HG03196 (cell line): ENCODE measurements around the gene ZNF473.

Source experiments
- ATAC-seq: cut with Tn5 transposase; IDR thresholded peaks from one replicate; pipeline ENCODE4 v1.9.1; 2021; ENCODE audit not compliant: unreplicated experiment

The ZNF473 gene

GRCh38 chr19:50025794-50026549, at the start of gene ZNF473:
Gene ZNF473 (plus strand): TSS chr19:50026005. CDS start chr19:50031083, 5,078 bp downstream.
- peak; percentile 76 for ATAC-seq

- no peak for ATAC-seq
Measured at GRCh38 chr19:49976496-49976895, 49.3 kb upstream of the ZNF473 start.

- no peak for ATAC-seq
Measured at GRCh38 chr19:49977076-49977475, 48.7 kb upstream of the ZNF473 start.

GRCh38 chr19:49977881-49978280, 47.9 kb upstream of the ZNF473 start:
- ATAC-seq: no peak

GRCh38 chr19:49978324-49978723, 47.5 kb upstream of the ZNF473 start:
- ATAC-seq: no peak

GRCh38 chr19:49981603-49982593, 43.9 kb upstream of the ZNF473 start:
- no peak for ATAC-seq

GRCh38 chr19:49983645-49984229, 42.1 kb upstream of the ZNF473 start:
- no peak for ATAC-seq

GRCh38 chr19:49984491-49984890, 41.3 kb upstream of the ZNF473 start:
- ATAC-seq: no peak

- no peak for ATAC-seq
Measured at GRCh38 chr19:49985871-49986270, 39.9 kb upstream of the ZNF473 start.

- no peak for ATAC-seq
Measured at GRCh38 chr19:49986354-49986753, 39.5 kb upstream of the ZNF473 start.

- ATAC-seq: peak; percentile 49
Measured at GRCh38 chr19:49987159-49987698, 38.6 kb upstream of the ZNF473 start.

- no peak for ATAC-seq
Measured at GRCh38 chr19:49988007-49988406, 37.8 kb upstream of the ZNF473 start.

GRCh38 chr19:49988433-49988832, 37.4 kb upstream of the ZNF473 start:
- no peak for ATAC-seq

GRCh38 chr19:49997709-49998108, 28.1 kb upstream of the ZNF473 start:
- ATAC-seq: no peak

GRCh38 chr19:49999371-50000010, 26.3 kb upstream of the ZNF473 start:
- ATAC-seq: no peak

- no peak for ATAC-seq
Measured at GRCh38 chr19:50000038-50000840, 25.6 kb upstream of the ZNF473 start.

- no peak for ATAC-seq
Measured at GRCh38 chr19:50000841-50001557, 24.8 kb upstream of the ZNF473 start.

- ATAC-seq: no peak
Measured at GRCh38 chr19:50001775-50002174, 24.0 kb upstream of the ZNF473 start.

- no peak for ATAC-seq
Measured at GRCh38 chr19:50002386-50002960, 23.3 kb upstream of the ZNF473 start.
